Activated T-helper 17 cell treated with anti-CD3 and anti-CD28 coated beads, Interleukin-2, amount 50 U/mL, for 72 hours (primary cell): ENCODE results near the gene NLRP9. TPM values are rescaled to one million over a fixed set of nuclear protein-coding genes. Genes with fewer than 3 reads are reported as not detected.
"Not testable (repeated sequence)": the region's sequence is repeated elsewhere in the genome, so short reads cannot be mapped to it uniquely, and the experiment has no call there.

Experiments used
- ATAC-seq: fragments of 150-1000 bp; cut with Tn5 transposase; replicated peaks from 2 replicates; pipeline ENCODE4 v1.10.0; 2021; ENCODE audit warnings: mild to moderate bottlenecking, moderate library complexity
- H3K27ac Mint-ChIP-seq: one replicate; pipeline ENCODE4 v1.8.0; 2022; ENCODE audit warnings: mixed read lengths
- H3K27me3 Mint-ChIP-seq: one replicate; pipeline ENCODE4 v1.8.0; 2022; ENCODE audit warnings: mixed read lengths
- H3K36me3 Mint-ChIP-seq: one replicate; pipeline ENCODE4 v1.8.0; 2022; ENCODE audit warnings: low read depth, mild to moderate bottlenecking, mixed read lengths
- H3K4me1 Mint-ChIP-seq: one replicate; pipeline ENCODE4 v1.8.0; 2022; ENCODE audit warnings: mixed read lengths
- H3K4me3 Mint-ChIP-seq: one replicate; pipeline ENCODE4 v1.8.0; 2022; ENCODE audit warnings: mild to moderate bottlenecking, mixed read lengths
- H3K9me3 Mint-ChIP-seq: one replicate; pipeline ENCODE4 v1.8.0; 2022; ENCODE audit warnings: mixed read lengths
- total RNA-seq, 2 donors: library from RNA; stranded (reverse); gene quantifications; one replicate each; pipeline ENCODE4 v1.2.3, GENCODE V29; 2022

NLRP9 gene
- total RNA-seq: not detected

GRCh38 chr19:55738302-55738701 lies at the start of gene NLRP9:
Gene NLRP9 (minus strand): TSS chr19:55738402. CDS start chr19:55738374, 28 bp downstream.
- Mint-ChIP-seq H3K9me3 (no peaks in the 10 kb centered on the region), H3K27ac (no peak within 1 kb of the TSS), H3K4me1 (no peaks in the 10 kb centered on the region), H3K36me3 (no peaks in the 10 kb centered on the region), H3K27me3 (peaks cover 25% of the 10 kb centered on the region), H3K4me3 (no peak within 1 kb of the TSS)
- ATAC-seq: no peak

- Mint-ChIP-seq H3K9me3 (no peaks in the 10 kb centered on the region), H3K36me3 (no peaks in the 10 kb centered on the region), H3K27ac (no peak overlapping the region), H3K4me1 (no peaks in the 10 kb centered on the region), H3K4me3 (no peak overlapping the region), H3K27me3 (peaks cover 28% of the 10 kb centered on the region)
- ATAC-seq: no peak
These were observed 42.9 kb upstream of the NLRP9 start for GRCh38 chr19:55781112-55781511.

- ATAC-seq: no peak
- Mint-ChIP-seq H3K9me3 (no peaks in the 10 kb centered on the region), H3K27ac (no peak overlapping the region)
These were observed 40.1 kb upstream of the NLRP9 start for GRCh38 chr19:55778331-55778730.

GRCh38 chr19:55777528-55777927 lies 39.3 kb upstream of the NLRP9 start:
- no peak overlapping the region for H3K4me3 Mint-ChIP-seq
- peaks cover 24% of the 10 kb centered on the region for H3K27me3 Mint-ChIP-seq
- no peak for ATAC-seq
- H3K4me1 Mint-ChIP-seq: no peaks in the 10 kb centered on the region
- H3K36me3 Mint-ChIP-seq: no peaks in the 10 kb centered on the region
- H3K9me3 Mint-ChIP-seq: no peaks in the 10 kb centered on the region
- no peak overlapping the region for H3K27ac Mint-ChIP-seq

More at GRCh38 chr19:55778331-55778730, 40.1 kb upstream of the NLRP9 start:
- Mint-ChIP-seq H3K36me3 (no peaks in the 10 kb centered on the region), H3K4me1 (no peaks in the 10 kb centered on the region), H3K4me3 (no peak overlapping the region), H3K27me3 (peaks cover 27% of the 10 kb centered on the region)

- H3K27me3 Mint-ChIP-seq: peaks cover 38% of the 10 kb centered on the region
- not testable (repeated sequence) for H3K27ac Mint-ChIP-seq, H3K9me3 Mint-ChIP-seq, ATAC-seq, H3K4me1 Mint-ChIP-seq, H3K36me3 Mint-ChIP-seq, H3K4me3 Mint-ChIP-seq
These were observed 31.4 kb upstream of the NLRP9 start for GRCh38 chr19:55769632-55770031.

- peaks cover 39% of the 10 kb centered on the region for H3K27me3 Mint-ChIP-seq
- H3K9me3 Mint-ChIP-seq, H3K4me1 Mint-ChIP-seq, ATAC-seq, H3K36me3 Mint-ChIP-seq, H3K27ac Mint-ChIP-seq, H3K4me3 Mint-ChIP-seq: not testable (repeated sequence)
These were observed 30.6 kb upstream of the NLRP9 start, which contains the start of gene RFPL4AL1 for GRCh38 chr19:55768818-55769217. Gene RFPL4AL1 (plus strand): TSS chr19:55769118. CDS start chr19:55771805, 2,687 bp downstream.

- Mint-ChIP-seq H3K4me1 (no peaks in the 10 kb centered on the region), H3K27me3 (peaks cover 41% of the 10 kb centered on the region), H3K9me3 (peaks cover 8% of the 10 kb centered on the region), H3K4me3 (no peak overlapping the region), H3K27ac (no peak overlapping the region), H3K36me3 (no peaks in the 10 kb centered on the region)
- no peak for ATAC-seq
These were observed 28.3 kb upstream of the NLRP9 start for GRCh38 chr19:55766466-55766865.

- not testable (repeated sequence) for H3K4me3 Mint-ChIP-seq, ATAC-seq, H3K36me3 Mint-ChIP-seq, H3K27ac Mint-ChIP-seq, H3K4me1 Mint-ChIP-seq, H3K9me3 Mint-ChIP-seq
- peaks cover 16% of the 10 kb centered on the region for H3K27me3 Mint-ChIP-seq
These were observed 20.6 kb upstream of the NLRP9 start, which contains the start of gene RFPL4A for GRCh38 chr19:55758797-55759196. Gene RFPL4A (plus strand): TSS chr19:55759097. CDS start chr19:55761801, 2,704 bp downstream.

GRCh38 chr19:55756808-55757207 lies 18.6 kb upstream of the NLRP9 start:
- not testable (repeated sequence) for H3K27ac Mint-ChIP-seq, H3K4me3 Mint-ChIP-seq, H3K4me1 Mint-ChIP-seq, ATAC-seq, H3K9me3 Mint-ChIP-seq, H3K36me3 Mint-ChIP-seq
- H3K27me3 Mint-ChIP-seq: peaks cover 16% of the 10 kb centered on the region

GRCh38 chr19:55753401-55753800 lies 15.2 kb upstream of the NLRP9 start:
- H3K4me3 Mint-ChIP-seq: no peak overlapping the region
- no peaks in the 10 kb centered on the region for H3K36me3 Mint-ChIP-seq
- no peaks in the 10 kb centered on the region for H3K4me1 Mint-ChIP-seq
- H3K9me3 Mint-ChIP-seq: no peaks in the 10 kb centered on the region
- no peak for ATAC-seq
- peaks cover 6% of the 10 kb centered on the region for H3K27me3 Mint-ChIP-seq
- H3K27ac Mint-ChIP-seq: no peak overlapping the region

- Mint-ChIP-seq H3K27ac (no peak overlapping the region), H3K36me3 (no peaks in the 10 kb centered on the region), H3K9me3 (no peaks in the 10 kb centered on the region), H3K4me1 (no peaks in the 10 kb centered on the region), H3K27me3 (peaks cover 3% of the 10 kb centered on the region), H3K4me3 (no peak overlapping the region)
- no peak for ATAC-seq
These were observed 12.5 kb upstream of the NLRP9 start for GRCh38 chr19:55750715-55751114.

- H3K27me3 Mint-ChIP-seq, H3K9me3 Mint-ChIP-seq, ATAC-seq, H3K36me3 Mint-ChIP-seq, H3K4me3 Mint-ChIP-seq, H3K4me1 Mint-ChIP-seq, H3K27ac Mint-ChIP-seq: not testable (repeated sequence)
These were observed 7.8 kb downstream of the NLRP9 start for GRCh38 chr19:55730378-55730777.

- Mint-ChIP-seq H3K9me3 (peaks cover 9% of the 10 kb centered on the region), H3K4me3 (no peak overlapping the region), H3K36me3 (no peaks in the 10 kb centered on the region), H3K4me1 (no peaks in the 10 kb centered on the region), H3K27ac (no peak overlapping the region), H3K27me3 (peaks cover 44% of the 10 kb centered on the region)
- no peak for ATAC-seq
These were observed 14.7 kb downstream of the NLRP9 start for GRCh38 chr19:55723491-55723890.

- Mint-ChIP-seq H3K4me1 (no peaks in the 10 kb centered on the region), H3K4me3 (no peak overlapping the region), H3K27me3 (peaks cover 45% of the 10 kb centered on the region), H3K36me3 (no peaks in the 10 kb centered on the region), H3K27ac (no peak overlapping the region), H3K9me3 (peaks cover 9% of the 10 kb centered on the region)
- no peak for ATAC-seq
These were observed 17.4 kb downstream of the NLRP9 start for GRCh38 chr19:55720801-55721200.

- H3K27ac Mint-ChIP-seq: no peak overlapping the region
- ATAC-seq: no peak
- H3K9me3 Mint-ChIP-seq: peaks cover 9% of the 10 kb centered on the region
- no peak overlapping the region for H3K4me3 Mint-ChIP-seq
- no peaks in the 10 kb centered on the region for H3K36me3 Mint-ChIP-seq
- no peaks in the 10 kb centered on the region for H3K4me1 Mint-ChIP-seq
- H3K27me3 Mint-ChIP-seq: peaks cover 42% of the 10 kb centered on the region
These were observed 17.9 kb downstream of the NLRP9 start for GRCh38 chr19:55720214-55720746.
